ENCODE data around the gene GAMT. TPM values are rescaled to one million over a fixed set of nuclear protein-coding genes. Genes with fewer than 3 reads are reported as not detected.

Gene GAMT
- total and polyA plus RNA-seq, 2 of the 13 experiments (the other 11 are each of a cell fraction or from before 2014, with no cell fraction given), result 115 to 124 TPM

DNA sequence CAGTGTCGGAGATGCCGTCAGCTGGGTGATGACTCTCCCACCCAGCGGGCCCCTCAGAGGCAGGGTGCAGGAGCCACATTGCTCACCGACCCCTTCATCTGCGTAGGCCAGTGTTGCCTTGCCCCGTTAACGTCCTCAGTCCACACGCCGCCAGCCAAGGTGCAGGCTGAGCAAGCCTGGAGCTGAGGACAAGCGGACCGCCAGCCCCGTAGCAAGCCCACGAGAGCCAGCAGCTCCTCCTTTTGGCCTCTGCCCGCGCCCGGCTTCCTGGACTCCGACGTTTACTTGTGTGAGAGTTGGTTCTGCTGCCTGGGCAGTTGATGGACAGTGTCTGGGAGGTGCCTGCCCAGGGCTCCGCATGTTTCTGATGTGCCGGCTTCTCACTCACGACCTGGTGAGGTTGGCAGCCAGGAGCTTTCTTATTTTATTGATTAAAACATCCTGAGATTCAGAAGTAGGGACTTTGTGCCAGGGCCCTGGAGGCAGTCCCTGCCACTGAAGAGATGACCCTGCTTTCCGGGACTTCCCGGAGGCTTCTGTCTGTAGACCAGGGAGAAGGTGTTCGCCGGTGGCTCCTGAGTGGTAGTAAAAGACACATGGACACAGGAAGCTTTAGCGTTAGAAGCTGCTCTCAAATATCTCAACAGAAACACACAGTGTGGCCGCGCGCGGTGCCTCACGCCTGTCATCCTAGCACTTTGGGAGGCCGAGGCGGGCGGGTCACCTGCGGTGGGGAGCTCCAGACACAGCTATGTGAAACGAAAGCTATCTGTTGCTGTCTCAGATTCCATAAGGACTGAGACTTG is 11.9 kb upstream of the GAMT start:
- peaks cover 93% of the 10 kb centered on the region for H3K79me2 ChIP-seq (ENCODE audit: insufficient read depth, low read length)
- no peak overlapping the region for H2AFZ ChIP-seq (ENCODE audit: low read length)
- peaks cover 8 to 39% of the 10 kb centered on the region in 2 experiments for H3K36me3 ChIP-seq (replicated peaks in 1 of 2; ENCODE audit: control insufficient read depth in 1 of 2, insufficient read depth in 2 of 2, low read length in 2 of 2)
- ChIA-PET POLR2A (interaction anchor here (0.8 to 1.5 kb wide), 4 partner anchors 9 to 19 kb away, joined by 3 to 6 read pairs (median 4); no protein-coding TSS in a partner anchor), CTCF (ENCODE audit: low intra/inter-chr PET ratio, low total read pairs) (no interaction called here)
- intact Hi-C loops (cut with micrococcal nuclease; ENCODE audit: unreplicated experiment), result no loop called here
- H3K4me2 ChIP-seq (ENCODE audit: low read depth, low read length), result no peak overlapping the region
- in situ Hi-C loops (cut with HindIII; ENCODE audit: extremely low pct_ligation_motif_present, low pct_unique_long_range_greater_than_20kb), result no loop called here
- H4K20me1 ChIP-seq (ENCODE audit: insufficient read depth, low read length), result peaks cover 93% of the 10 kb centered on the region
- 90% methylated on average over 33 of the region's 36 CpGs for WGBS (ENCODE audit: low lambda C conversion rate)
- BruUV-seq (replicated peaks), result no TSS peak
- H3K27ac ChIP-seq (ENCODE audit: extremely low read length, insufficient read depth, low read length), result peak overlapping the region; percentile 29
- TF ChIP-seq ZFP36L1 (CRISPR knock-in tag; IDR thresholded peaks at IDR 0.05) (no peak), POLR2G (IDR thresholded peaks at IDR 0.05; ENCODE audit: low read depth, low read length) (0 out of 2 replicates have a peak, but pooled peaks have one; percentile 26), ASH2L (IDR thresholded peaks at IDR 0.05; ENCODE audit: insufficient read length, low read depth, low read length) (no peak), HNRNPL (IDR thresholded peaks at IDR 0.05; ENCODE audit: low read depth, low read length) (peak; percentile 43; the same call in 1 of the 2 replicates), AGO2 (optimal IDR thresholded peaks at IDR 0.05; ENCODE audit: low read depth, low read length) (peak; percentile 60), PHF20 (CRISPR knock-in tag; IDR thresholded peaks at IDR 0.05) (no peak), RBM22 (optimal IDR thresholded peaks at IDR 0.05; ENCODE audit: low read length) (peak; percentile 47), POLR2A (IDR thresholded peaks at IDR 0.05; ENCODE audit: insufficient read depth in 1 of 2, low read depth in 2 of 2, low read length in 2 of 2) (0 out of 4 replicates have a peak, but pooled peaks of 1 of the 2 experiments have one; percentile 18), RBFOX2 (IDR thresholded peaks at IDR 0.05; ENCODE audit: low read depth, low read length) (peak; percentile 56)
- TF ChIP-seq, protein P1, sequence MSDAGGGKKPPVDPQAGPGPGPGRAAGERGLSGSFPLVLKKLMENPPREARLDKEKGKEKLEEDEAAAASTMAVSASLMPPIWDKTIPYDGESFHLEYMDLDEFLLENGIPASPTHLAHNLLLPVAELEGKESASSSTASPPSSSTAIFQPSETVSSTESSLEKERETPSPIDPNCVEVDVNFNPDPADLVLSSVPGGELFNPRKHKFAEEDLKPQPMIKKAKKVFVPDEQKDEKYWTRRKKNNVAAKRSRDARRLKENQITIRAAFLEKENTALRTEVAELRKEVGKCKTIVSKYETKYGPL (CRISPR knock-in tag; IDR thresholded peaks at IDR 0.05), result no peak
- TF ChIP-seq, protein P2, sequence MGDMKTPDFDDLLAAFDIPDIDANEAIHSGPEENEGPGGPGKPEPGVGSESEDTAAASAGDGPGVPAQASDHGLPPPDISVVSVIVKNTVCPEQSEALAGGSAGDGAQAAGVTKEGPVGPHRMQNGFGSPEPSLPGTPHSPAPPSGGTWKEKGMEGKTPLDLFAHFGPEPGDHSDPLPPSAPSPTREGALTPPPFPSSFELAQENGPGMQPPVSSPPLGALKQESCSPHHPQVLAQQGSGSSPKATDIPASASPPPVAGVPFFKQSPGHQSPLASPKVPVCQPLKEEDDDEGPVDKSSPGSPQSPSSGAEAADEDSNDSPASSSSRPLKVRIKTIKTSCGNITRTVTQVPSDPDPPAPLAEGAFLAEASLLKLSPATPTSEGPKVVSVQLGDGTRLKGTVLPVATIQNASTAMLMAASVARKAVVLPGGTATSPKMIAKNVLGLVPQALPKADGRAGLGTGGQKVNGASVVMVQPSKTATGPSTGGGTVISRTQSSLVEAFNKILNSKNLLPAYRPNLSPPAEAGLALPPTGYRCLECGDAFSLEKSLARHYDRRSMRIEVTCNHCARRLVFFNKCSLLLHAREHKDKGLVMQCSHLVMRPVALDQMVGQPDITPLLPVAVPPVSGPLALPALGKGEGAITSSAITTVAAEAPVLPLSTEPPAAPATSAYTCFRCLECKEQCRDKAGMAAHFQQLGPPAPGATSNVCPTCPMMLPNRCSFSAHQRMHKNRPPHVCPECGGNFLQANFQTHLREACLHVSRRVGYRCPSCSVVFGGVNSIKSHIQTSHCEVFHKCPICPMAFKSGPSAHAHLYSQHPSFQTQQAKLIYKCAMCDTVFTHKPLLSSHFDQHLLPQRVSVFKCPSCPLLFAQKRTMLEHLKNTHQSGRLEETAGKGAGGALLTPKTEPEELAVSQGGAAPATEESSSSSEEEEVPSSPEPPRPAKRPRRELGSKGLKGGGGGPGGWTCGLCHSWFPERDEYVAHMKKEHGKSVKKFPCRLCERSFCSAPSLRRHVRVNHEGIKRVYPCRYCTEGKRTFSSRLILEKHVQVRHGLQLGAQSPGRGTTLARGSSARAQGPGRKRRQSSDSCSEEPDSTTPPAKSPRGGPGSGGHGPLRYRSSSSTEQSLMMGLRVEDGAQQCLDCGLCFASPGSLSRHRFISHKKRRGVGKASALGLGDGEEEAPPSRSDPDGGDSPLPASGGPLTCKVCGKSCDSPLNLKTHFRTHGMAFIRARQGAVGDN (CRISPR knock-in tag; IDR thresholded peaks at IDR 0.05), result peak; percentile 28; the same call in 1 of the 2 replicates
- TF ChIP-seq, protein P3, sequence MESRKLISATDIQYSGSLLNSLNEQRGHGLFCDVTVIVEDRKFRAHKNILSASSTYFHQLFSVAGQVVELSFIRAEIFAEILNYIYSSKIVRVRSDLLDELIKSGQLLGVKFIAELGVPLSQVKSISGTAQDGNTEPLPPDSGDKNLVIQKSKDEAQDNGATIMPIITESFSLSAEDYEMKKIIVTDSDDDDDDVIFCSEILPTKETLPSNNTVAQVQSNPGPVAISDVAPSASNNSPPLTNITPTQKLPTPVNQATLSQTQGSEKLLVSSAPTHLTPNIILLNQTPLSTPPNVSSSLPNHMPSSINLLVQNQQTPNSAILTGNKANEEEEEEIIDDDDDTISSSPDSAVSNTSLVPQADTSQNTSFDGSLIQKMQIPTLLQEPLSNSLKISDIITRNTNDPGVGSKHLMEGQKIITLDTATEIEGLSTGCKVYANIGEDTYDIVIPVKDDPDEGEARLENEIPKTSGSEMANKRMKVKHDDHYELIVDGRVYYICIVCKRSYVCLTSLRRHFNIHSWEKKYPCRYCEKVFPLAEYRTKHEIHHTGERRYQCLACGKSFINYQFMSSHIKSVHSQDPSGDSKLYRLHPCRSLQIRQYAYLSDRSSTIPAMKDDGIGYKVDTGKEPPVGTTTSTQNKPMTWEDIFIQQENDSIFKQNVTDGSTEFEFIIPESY (CRISPR knock-in tag; IDR thresholded peaks at IDR 0.05), result peak; percentile 73; the same call in 1 of the 2 replicates
- H3K4me3 ChIP-seq (replicated peaks in 1 of 3; ENCODE audit: insufficient read depth in 1 of 3, low read depth in 2 of 3, low read length in 3 of 3), result no peak overlapping the region
- H3K4me1 ChIP-seq (ENCODE audit: insufficient read depth, low read length), result peaks cover 81% of the 10 kb centered on the region
- FAIRE-seq (no peak), DNase-seq (ENCODE audit: low spot score) (no peak), ATAC-seq (no peak)
- no peaks in the 10 kb centered on the region for H3K9me3 ChIP-seq (ENCODE audit: low read length)
- no peak overlapping the region for H3K9ac ChIP-seq (ENCODE audit: insufficient read depth, low read depth, low read length)
- no peaks in the 10 kb centered on the region; a peak in 1 of 5 replicates for H3K27me3 ChIP-seq (ENCODE audit: control insufficient read depth in 1 of 2, insufficient read depth in 2 of 2, low read length in 2 of 2)

Measured in HepG2 (cell line).